HG02938 (cell line): ENCODE data around the gene SPCS1.
A peak's percentile ranks its signal among the peaks of the same experiment; 100 is the strongest.
"Not testable (repeated sequence)": the region's sequence is repeated elsewhere in the genome, so short reads cannot be mapped to it uniquely, and the experiment has no call there.

Source experiments
- ATAC-seq: cut with Tn5 transposase; IDR thresholded peaks from one replicate; pipeline ENCODE4 v1.9.1; 2021; ENCODE audit warnings: mild to moderate bottlenecking, moderate library complexity; ENCODE audit not compliant: unreplicated experiment

The SPCS1 gene

DNA sequence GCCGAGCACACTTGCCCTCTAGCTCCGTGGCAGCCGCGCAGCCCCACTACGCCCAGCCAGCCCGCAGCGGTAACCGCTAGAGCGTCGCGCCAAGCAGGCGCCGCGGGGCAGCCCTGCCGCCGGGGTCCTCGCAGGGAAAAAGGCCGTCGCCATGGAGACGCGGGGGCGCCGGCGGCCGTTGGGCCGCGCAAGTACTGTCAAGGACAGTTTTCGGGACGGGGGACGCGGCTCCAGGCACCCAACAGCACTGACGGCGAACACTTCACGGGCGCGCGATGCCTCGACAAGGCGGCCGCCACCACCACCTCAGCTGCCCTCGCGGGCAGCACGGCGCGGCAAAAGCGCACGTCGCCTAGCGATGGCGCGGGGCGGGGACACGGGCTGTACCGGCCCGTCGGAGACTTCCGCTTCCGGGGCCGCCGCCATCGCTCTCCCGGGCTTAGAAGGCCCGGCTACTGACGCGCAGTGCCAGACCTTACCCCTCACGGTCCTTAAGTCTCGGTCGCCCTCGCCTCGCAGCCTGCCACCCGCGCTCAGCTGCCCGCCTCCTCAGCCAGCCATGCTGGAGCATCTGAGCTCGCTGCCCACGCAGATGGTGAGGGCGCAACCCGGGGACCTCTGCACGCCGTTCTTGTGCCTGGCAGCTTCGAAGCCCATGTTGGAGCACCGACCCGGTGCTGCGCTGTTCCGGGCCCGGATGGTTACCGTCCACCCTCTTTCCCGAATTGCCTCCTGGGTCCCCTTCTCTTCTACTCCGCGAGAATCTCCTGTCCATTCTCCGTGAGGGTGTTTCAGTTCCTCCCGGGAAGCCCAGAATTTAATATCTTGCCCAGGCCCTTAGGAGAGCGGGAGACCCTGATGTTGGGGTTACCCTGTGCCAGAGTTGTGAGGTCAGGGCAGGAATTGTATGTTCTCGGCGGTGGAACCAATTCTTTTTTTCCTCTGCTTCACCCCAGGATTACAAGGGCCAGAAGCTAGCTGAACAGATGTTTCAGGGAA, at the start of gene SPCS1, which contains the start of gene GLT8D1:
TSS of gene SPCS1 (plus strand) at position 419 of the 999 bp plus-strand sequence. CDS start at position 560, 141 bp downstream.
TSS of gene GLT8D1 (minus strand) at position 104 of the 999 bp plus-strand sequence. CDS start 5,331 bp downstream, outside the sequence.
- ATAC-seq: peak; percentile 79

DNA sequence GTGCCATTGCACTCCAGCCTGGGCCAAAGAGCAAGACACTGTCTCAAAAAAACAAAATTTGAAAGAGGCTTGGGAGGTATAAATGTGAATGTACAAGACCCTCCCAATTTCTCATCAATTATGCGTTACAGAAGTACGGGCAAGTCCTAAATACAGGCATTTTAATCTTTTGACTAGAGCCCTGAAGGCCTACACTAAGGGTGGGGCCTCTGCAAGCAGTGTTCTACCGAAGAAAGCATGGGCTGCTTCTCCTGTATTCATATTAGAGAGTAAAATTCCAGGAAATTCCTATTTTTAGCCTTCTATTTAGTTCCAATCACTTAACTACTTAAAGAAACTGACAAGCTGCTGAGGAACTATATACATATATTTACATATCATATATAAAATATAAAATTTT, 45.9 kb upstream of the SPCS1 start:
- no peak for ATAC-seq

DNA sequence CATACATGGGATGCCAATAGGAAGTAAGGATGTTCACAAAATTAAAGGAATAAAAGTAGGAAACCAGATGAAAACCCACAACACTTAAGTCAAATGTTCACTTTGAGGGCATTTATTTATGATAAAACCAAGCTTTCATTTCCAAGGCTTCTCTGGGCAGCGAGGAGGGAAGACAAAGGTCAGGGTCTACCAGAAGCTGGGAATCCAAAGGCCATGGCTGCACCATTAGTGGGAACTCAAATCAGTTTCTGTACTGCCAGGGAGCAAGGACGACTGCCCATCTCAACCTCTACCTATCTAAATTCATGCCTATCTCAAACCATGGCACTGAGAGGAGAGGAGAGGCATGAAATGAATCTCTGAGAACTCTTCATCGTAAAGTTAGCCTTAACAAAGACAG, 42.8 kb upstream of the SPCS1 start:
- no peak for ATAC-seq

DNA sequence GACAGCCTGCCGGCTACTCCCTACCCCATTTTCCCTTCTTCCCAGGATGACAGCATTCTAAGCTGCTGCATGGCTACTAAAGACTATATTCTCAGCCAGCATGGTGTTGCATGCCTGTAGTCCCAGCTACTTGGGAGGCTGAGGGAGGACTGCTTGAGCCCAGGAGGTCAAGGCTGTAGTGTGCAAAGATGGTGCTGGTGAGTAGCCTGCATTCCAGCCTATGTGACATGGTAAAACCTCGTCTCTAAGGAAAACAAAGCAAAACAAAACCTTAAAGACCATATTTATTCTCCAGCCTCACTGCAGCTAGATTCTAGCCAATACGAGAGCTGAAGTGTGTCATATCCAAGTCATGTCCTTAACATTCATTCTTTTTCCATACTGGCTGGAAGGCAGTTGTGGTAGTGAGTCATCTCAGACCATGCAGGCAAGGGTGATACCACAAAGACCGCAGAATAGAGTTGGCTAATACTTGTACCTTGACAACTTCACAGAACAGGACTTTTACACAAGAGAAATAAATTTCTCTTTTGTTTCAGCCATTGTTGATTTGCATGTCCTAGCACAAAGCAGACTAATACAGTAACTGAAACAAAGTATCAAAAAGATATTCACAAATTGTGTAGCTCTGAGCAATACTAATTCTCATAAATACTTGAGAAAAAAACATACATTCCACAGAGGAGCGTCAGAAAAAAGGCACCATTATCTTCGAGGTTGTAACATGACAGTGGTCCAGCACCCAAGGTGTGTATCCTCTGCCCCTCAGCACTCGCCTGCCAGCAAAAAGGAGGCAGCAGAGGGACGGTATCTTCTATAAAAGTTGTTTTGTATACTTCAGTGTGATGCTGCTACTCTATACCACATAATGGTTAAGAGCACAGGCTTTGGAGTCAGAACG, 35.0 kb upstream of the SPCS1 start:
- peak; percentile 76 for ATAC-seq

DNA sequence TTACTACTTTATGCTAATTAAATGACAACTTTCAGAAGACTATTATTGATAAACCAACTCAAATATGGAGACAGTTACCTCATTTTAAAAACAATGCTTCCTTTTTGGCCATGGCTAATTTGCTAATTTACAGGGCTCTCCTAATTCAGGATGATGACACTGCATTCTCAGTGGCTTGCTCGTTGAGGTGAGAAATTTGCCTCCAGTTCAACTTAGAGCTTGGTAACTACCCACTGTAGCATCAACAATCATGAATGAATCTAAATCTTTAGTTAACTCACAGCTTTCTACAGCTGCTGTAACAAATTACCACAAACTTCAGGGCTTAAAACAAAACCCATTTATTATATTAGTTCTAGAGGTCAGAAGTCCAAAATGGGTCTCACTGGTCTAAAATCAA, 34.2 kb upstream of the SPCS1 start:
- ATAC-seq: no peak

DNA sequence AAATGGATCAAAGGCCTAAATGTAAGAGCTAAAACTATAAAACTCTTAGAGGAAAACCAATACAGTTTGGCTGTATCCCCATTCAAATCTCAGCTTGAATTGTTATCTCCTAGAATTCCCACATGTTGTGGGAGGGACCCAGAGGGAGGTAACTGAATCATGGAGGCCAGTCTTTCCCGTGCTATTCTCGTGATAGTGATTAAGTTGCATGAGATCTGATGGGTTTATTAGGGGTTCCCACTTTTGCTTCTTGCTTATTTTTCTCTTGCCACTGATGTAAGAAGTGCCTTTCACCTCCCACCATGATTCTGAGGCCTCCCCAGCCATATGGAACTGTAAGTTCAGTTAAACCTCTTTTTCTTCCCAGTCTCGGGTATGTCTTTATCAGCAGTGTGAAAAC, 29.7 kb upstream of the SPCS1 start:
- not testable (repeated sequence) for ATAC-seq

DNA sequence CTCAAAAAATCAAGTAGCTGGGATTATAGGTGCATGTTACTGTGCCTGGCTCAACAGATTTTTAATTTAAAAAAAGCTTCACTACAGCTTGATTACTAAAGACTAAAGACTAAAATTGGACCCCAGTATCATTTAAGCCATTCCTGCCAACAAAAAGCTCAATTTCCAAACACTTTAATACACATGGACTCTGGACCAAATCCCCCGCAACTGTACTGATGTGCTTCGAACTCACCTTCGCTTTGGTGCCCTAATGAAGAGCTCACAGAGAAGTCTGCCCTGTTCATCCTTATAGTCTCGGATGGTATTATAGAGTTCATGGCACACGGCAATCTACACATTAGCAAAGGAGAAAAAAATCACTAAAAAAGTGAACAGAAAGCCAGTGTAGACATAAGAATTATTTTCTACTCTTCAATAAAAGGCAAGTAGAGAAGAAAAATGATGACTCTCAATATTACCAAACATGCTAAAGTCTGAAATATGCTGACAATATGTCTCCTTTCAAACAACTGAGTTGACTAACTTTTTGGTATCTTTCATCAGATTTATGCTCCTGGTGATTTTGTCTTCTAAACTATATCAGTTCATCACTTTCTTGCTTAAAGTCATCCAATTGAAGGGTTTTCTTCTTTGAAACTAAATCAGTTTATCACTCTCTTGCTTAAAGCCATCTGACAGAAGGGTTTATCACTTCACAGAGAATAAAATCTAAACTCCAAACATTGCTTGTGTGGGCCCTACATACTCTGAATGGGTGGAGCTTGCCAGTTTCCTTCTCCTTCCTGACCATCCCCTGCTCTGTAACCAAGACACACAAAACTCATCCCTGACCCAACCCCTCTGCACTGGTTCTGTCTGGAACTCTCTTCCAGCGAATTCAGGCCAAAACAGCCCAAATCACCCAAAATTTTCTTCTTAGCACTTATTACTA, 27.4 kb upstream of the SPCS1 start:
- no peak for ATAC-seq

DNA sequence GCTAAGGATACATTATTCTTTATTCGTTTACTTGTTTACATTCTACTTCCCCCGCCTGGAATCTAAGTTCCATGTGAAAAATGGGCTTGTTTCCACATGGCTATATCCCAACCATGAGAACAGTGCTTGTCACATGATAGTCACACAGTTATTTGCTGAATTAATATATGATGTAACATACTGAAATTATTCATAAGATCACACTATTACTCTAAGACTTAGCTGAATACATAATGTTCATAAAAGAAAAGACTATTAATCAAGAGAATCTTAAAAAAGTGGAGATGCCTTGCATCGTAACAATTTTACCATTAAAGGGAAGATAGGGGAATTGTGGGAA, 26.7 kb upstream of the SPCS1 start:
- no peak for ATAC-seq

DNA sequence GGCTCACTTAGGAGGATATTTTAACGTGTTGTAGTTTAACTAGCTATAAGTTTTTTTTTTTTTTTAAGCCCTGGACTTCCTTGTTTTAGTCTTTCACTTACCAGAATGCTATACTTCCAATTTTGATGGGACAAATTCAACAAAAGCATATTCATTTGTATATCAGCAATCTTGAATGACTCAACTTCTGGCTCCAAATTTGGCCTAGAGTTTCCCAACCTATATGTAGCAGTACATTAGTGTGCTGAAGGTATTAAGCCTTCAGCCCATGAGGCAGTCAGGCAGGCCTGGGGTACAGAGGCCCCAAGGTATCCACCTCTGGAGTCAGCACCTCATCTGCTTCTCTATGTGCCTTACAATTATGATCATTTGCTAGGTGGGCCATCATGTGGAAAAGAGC, 26.1 kb upstream of the SPCS1 start:
- ATAC-seq: no peak

DNA sequence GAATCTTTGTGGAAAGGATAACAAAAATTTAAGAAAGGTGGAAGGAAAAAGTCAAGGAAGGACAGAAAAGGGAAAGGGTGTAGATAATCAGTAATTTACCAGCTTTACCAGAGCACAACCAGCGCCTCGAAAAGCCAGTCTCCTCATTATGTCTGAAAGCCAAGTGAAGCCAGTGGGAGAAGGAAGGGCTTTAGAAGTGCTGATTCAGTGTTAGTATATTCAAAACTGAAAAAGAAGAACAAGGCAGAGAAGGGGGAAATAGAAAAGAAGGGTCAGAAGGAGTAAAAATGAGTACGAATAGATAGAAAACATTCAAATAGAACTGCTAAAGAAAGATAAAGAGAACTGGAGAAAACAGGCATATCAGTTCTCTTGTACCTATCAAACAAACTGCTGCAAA, 24.3 kb upstream of the SPCS1 start:
- no peak for ATAC-seq

DNA sequence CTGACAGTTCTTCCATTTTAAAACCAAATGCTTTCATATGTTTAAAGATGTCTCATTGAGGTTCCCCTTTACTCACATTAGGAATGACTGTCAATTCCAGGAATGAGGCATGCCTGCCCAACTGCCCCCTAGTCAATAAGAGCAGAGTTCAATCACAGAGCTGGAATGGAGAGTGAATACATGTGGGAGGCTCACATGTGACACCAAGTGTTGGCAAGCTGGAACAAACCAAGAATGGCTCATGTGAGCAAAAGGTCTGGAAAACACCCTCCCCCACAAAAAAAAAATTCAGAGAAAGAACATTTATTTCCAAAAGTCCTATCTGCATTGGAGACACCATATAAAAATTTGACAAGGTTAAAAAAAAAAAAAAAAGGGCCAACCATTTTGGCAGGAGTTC, 23.9 kb upstream of the SPCS1 start:
- no peak for ATAC-seq

DNA sequence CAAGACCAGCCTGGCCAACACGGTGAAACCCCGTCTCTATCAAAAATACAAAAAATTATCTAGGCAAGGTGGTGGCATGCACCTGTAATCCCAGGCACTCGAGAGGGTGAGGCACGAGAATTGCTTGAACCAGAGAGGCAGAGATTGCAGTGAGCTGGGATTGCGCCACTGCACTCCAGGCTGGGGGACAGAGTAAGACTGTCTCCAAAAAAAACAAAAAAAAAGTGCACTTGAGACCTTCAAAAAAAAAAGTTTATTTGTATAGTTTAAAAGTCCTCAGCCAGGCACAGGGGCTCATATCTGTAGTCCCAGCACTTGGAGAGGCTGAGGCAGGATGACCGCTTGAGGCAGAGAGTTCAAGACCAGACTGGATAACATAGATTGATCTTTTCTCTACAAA, 22.3 kb upstream of the SPCS1 start:
- no peak for ATAC-seq

DNA sequence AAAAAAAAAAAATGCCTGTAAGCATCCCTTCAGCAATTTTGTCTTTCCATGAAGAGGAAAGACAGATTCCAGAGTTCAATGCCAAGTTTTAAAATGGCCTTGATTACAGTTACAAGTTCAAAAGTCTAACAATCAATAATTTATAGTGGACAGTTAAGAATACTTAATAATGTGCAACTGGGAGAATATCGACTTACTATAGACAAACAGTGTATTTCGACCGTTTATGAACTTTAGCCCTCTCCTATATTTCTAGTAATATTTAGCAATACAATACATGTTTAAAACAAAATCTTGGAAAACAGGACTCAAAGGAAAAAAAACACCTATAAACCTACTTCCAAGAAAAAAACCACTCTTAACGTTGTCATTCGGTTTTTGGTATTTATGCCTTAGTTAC, 21.7 kb upstream of the SPCS1 start:
- no peak for ATAC-seq

DNA sequence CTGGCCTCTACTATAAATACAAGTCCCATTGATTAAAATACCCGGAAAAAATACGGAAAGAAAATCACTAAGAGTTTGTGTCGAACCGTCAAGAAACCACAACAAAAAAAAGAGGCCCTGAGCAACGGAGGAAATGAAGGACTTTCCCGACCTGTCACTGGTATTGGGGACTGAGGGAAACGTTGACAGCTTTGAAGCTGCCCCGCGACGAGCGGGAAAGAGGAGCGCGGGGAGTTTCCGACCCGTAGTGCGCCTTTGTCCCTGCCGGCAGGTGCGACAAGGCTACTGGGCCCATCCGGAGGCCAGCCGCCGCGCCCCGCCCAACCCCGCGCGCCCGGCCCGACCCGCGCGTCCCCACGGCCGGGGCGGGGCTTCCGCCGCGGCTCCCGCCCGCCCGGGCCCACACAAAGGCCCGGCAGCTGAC, 20.6 kb upstream of the SPCS1 start:
- peak; percentile 57 for ATAC-seq

DNA sequence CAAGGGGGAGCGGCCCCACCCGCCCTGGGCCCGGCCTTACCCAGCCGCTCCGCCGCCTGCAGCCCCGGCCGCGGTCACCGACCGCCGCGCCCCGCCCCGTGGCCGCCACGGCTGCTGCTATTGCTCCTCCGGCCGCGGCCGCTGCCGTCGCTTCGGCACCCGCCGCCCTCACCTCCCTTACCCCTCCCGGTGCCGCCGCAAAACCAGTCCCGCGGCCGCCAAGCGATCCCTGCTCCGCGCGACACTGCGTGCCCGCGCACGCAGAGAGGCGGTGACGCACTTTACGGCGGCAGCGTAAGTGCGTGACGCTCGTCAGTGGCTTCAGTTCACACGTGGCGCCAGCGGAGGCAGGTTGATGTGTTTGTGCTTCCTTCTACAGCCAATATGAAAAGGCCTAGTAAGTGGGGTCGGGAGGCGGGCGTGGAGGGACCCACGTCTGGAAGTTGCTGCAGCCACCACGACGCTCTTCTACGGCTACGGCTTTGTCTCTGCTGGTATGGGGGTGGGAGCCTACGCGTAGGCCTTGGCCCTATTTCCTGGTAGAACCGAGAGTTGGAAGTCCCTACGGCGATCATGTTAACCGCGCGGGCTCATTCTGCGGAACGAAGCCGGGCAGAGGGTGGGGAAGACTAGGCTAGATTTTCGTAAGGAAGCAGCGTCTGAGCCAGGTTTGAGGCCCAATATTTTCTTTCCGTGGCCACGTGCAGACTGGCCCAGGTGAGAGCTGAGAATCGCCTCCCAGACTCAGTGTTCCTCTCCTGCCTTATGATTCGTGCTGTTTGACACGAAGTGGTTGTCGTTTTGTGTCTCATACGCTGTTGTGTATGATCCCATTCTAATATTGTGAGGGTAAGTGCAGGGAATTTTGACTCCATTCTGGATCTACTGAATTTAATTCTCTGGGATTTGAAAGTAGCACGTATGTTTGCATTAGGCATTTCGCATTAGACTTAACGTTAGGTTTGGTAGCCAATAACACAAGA, 19.9 kb upstream of the SPCS1 start, which contains the start of the genes GNL3 and PBRM1:
TSS of gene GNL3 (plus strand) at position 324 of the 983 bp plus-strand sequence. CDS start at position 385, 61 bp downstream.
TSS of gene PBRM1 (minus strand) at position 205 of the 983 bp plus-strand sequence.
- ATAC-seq: peak; percentile 80

DNA sequence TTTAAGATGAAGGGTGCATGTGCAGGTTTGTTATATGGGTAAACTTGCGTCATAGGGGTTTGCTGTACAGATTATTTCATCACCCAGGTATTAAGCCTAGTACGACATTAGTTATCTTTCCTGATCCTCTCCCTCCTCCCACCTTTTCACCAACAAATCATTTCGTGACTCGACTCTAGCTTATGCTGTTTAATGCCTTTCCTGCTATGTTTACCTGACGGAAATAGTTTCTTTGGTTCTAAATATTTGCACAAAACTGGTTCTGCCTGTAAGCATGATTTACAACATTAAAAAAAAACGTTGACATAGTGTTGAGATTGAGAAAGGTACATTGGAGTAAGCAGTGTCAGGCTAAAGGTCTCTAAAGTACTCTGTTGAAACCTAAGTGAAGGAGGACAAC, 17.6 kb upstream of the SPCS1 start:
- ATAC-seq: no peak

DNA sequence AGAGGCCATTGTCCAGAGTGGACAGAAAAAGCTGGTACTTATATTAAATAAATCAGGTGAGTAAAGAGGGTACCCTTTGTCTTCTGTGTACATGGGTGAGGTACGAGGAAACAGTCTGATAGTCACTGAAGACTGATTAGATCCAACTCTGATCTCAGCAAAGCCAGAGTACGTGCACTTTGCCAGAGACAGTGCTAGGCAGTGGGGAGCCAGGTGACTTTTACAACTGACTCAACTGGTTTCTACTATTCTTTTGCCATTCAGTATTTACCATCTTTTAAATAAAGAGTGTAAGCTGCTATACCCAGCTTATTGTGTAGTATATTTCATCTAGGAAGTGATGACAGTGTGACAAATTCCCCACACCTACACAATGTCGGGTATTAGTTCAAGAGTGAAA, 16.8 kb upstream of the SPCS1 start:
- ATAC-seq: no peak

DNA sequence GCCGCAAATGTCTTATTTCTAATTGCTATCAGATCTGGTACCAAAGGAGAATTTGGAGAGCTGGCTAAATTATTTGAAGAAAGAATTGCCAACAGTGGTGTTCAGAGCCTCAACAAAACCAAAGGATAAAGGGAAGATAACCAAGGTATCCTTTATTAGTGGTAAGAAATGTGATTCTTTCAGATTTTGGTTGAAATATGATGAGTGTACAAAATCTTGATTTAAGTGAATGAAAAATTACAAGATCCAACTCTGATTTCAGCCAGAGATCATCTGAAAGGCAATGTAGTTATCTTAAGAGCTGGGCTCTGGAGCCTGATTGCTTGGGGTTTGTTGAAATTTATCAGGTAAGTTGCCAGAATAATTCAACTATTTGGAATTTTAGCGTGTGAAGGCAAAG, 15.3 kb upstream of the SPCS1 start:
- ATAC-seq: no peak

DNA sequence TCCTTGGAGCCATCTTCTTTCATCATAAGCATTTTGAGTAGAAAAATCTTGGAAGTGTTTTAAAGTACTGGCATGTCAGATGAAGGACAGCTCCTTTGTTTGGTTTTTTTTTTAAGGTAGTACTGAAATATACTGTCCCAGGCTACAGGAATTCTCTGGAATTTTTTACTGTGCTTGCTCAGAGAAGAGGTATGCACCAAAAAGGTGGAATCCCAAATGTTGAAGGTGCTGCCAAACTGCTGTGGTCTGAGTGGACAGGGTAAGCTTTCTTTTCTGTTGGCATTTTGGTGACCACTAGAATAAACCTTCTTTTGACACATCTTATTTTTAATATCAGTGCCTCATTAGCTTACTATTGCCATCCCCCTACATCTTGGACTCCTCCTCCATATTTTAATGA, 12.8 kb upstream of the SPCS1 start:
- ATAC-seq: no peak
